Bronchial epithelial cell (primary cell): ENCODE data around the gene CACNA1E. TPM values are rescaled to one million over a fixed set of nuclear protein-coding genes. Genes with fewer than 3 reads are reported as not detected.

Experiments used
- DNase-seq: peaks from one replicate; pipeline ENCODE4 v3.0.0-alpha.2; 2010; ENCODE audit warnings: low read depth
- FAIRE-seq: peaks from 2 replicates; lab custom pipeline; 2011; peaks lifted over from hg19 to GRCh38; lab: Jason Lieb, UNC
- H3K27me3 ChIP-seq: 2 replicates; pipeline ENCODE4 v1.5.1; 2011; ENCODE audit warnings: low read length; ENCODE audit not compliant: control insufficient read depth, insufficient read depth
- H3K36me3 ChIP-seq: 2 replicates; pipeline ENCODE4 v1.5.1; 2011; ENCODE audit warnings: low read length; ENCODE audit not compliant: control insufficient read depth, insufficient read depth
- H3K4me3 ChIP-seq: 2 replicates; pipeline ENCODE4 v1.5.1; 2011; ENCODE audit warnings: mild to moderate bottlenecking, low read depth, low read length, control low read depth
- total RNA-seq: library from RNA; depleted of rRNA; stranded (reverse); fragments of >200 nt; gene quantifications from 2 replicates; pipeline ENCODE4 v1.2.1, GENCODE V29; 2014
- TF ChIP-seq, protein P1 (sequence below): IDR thresholded peaks from 2 replicates; pipeline ENCODE4 v1.5.1; 2011; ENCODE audit warnings: mild to moderate bottlenecking, moderate library complexity, low read length, control low read depth, inconsistent platforms; ENCODE audit not compliant: insufficient read depth, severe bottlenecking

CACNA1E gene
- total RNA-seq, 1 donor from 2014 or later: not detected

- FAIRE-seq: no peak
- Histone ChIP-seq H3K36me3 (no peaks in the 10 kb centered on the region), H3K4me3 (no peak overlapping the region), H3K27me3 (no peaks in the 10 kb centered on the region)
- TF ChIP-seq, protein P1, sequence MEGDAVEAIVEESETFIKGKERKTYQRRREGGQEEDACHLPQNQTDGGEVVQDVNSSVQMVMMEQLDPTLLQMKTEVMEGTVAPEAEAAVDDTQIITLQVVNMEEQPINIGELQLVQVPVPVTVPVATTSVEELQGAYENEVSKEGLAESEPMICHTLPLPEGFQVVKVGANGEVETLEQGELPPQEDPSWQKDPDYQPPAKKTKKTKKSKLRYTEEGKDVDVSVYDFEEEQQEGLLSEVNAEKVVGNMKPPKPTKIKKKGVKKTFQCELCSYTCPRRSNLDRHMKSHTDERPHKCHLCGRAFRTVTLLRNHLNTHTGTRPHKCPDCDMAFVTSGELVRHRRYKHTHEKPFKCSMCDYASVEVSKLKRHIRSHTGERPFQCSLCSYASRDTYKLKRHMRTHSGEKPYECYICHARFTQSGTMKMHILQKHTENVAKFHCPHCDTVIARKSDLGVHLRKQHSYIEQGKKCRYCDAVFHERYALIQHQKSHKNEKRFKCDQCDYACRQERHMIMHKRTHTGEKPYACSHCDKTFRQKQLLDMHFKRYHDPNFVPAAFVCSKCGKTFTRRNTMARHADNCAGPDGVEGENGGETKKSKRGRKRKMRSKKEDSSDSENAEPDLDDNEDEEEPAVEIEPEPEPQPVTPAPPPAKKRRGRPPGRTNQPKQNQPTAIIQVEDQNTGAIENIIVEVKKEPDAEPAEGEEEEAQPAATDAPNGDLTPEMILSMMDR: no peak
- DNase-seq: no peak
Measured at GRCh38 chr1:181608386-181608785, 125.1 kb downstream of the CACNA1E start.

DNA sequence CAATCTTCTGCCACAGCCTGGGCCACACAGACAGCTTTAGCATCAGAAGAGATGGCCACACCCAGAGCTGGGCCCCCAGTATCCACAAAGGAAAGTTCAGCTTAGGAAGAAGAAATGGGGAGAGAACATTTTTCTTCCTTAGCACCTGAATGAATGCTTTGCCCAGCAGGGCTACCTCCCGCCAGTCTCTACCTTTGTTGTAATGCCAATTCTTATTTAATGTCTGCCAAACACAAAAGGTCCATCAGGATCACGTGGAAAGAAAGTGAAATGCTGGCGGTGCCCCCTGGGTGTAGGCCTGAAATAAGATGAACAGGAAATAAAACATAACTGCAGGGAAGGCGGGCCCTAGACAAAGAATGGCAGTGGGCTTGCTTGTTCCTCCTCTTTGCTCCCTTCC, 125.6 kb downstream of the CACNA1E start:
- H3K4me3 ChIP-seq: no peak overlapping the region
- FAIRE-seq (no peak), DNase-seq (no peak)
- no peaks in the 10 kb centered on the region for H3K36me3 ChIP-seq
- no peaks in the 10 kb centered on the region for H3K27me3 ChIP-seq
- TF ChIP-seq, protein P1: no peak

- Histone ChIP-seq H3K27me3 (no peaks in the 10 kb centered on the region), H3K4me3 (no peak overlapping the region), H3K36me3 (no peaks in the 10 kb centered on the region)
- no peak for FAIRE-seq
- no peak for DNase-seq
- TF ChIP-seq, protein P1: no peak
Measured at GRCh38 chr1:181612100-181612499, 128.8 kb downstream of the CACNA1E start.

DNA sequence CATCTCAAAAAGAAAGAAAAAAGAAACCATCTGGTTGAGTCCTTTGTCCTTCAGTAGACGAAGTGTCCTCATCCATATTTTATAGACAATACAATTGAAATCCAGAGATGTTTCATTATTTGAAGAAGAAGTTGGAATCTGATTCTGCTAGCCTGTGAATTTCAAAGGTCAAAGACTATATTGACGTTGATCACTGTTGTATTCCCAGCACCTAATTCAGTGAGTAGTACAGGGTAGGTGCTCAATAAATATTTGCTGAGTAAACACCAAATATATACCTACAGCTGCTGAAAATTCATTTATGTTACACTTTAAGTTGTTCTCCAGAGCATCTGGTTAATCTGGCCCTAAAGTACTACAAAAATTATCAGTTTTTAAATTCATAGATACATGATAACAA, 135.2 kb downstream of the CACNA1E start:
- DNase-seq: no peak
- H3K36me3 ChIP-seq: no peaks in the 10 kb centered on the region

DNA sequence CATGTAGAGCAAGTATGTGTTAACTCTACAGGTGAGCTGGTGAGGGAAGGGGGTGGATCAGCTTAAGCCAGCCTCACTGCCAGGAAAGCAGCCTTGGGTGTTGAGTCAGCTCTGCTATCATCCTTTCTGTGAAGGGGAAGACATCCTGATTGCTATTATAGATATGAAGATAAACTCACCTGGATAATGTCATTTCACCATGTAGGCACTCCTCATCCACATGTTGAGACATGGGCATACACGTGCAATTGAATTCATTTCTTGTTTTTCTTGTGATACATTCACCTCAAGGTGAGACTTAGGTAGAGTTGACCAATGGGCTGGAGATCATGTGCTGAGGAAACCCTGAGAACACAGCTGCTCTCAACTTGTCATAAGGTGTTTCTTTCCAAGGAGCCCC, 136.9 kb downstream of the CACNA1E start:
- H3K27me3 ChIP-seq: no peaks in the 10 kb centered on the region
- TF ChIP-seq, protein P1: no peak
- DNase-seq: peak; percentile 60
- no peak overlapping the region for H3K4me3 ChIP-seq
- no peak for FAIRE-seq
- H3K36me3 ChIP-seq: no peaks in the 10 kb centered on the region

More for the DNA sequence above, 135.2 kb downstream of the CACNA1E start:
- no peak for FAIRE-seq
- TF ChIP-seq, protein P1: no peak
- Histone ChIP-seq H3K4me3 (no peak overlapping the region), H3K27me3 (no peaks in the 10 kb centered on the region)

DNA sequence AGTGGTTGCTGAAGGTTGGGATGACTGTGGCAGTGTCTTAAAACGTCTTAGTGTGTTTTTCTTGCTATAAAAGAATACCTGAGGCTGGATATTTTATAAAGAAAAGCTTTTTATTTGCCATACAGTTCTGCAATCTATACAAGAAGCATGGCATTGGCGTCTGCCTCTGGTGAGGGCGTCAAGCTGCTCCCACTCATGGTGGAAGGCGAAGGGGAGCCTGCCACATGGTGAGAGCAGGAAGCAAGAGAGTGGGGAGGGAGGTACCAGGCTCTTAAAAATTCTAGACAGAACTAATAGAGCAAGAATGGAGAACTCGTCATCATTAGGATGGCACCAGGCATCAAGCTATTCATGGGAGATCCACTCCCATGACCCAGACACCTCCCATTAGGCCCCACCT, 140.5 kb downstream of the CACNA1E start:
- Histone ChIP-seq H3K4me3 (no peak overlapping the region), H3K36me3 (no peaks in the 10 kb centered on the region), H3K27me3 (no peaks in the 10 kb centered on the region)
- no peak for FAIRE-seq
- DNase-seq: no peak
- TF ChIP-seq, protein P1: no peak
